SK-N-MC (cell line): ENCODE measurements around the gene IGLL1.

Source experiments
- EZH2 ChIP-seq: fragments of 200-600 bp; sonication (generic); IDR thresholded peaks from one replicate; pipeline ENCODE4 v1.6.1; 2017; ENCODE audit warnings: antibody characterized with exemption
- POLR2AphosphoS5 ChIP-seq: IDR thresholded peaks from 2 replicates; pipeline ENCODE4 v1.6.1; 2012; ENCODE audit warnings: mild to moderate bottlenecking, low read depth, low read length, borderline replicate concordance

GRCh38 chr22:23575601-23576000 lies 4.5 kb downstream of the IGLL1 start:
- TF ChIP-seq POLR2AphosphoS5 (no peak), EZH2 (no peak)
